ENCODE data around the gene NCBP3. TPM values are rescaled to one million over a fixed set of nuclear protein-coding genes. Genes with fewer than 3 reads are reported as not detected.

NCBP3 gene
- total and polyA plus RNA-seq, 2 of the 4 experiments (the other 2 are of a cell fraction) = 10.8 to 13.5 TPM

GRCh38 chr17:3828151-3828851 is 17.7 kb downstream of the NCBP3 start:
- H3K14ac ChIP-seq (replicated peaks; ENCODE audit: low read depth, low read length) = 0 out of 2 replicates have a peak overlapping the region, but pooled peaks have one; percentile 0
- TF ChIP-seq FOS (IDR thresholded peaks at IDR 0.05; ENCODE audit: low read depth, low read length) (no peak), RFX5 (IDR thresholded peaks at IDR 0.05; ENCODE audit: low read depth, low read length) (no peak), MAFK (IDR thresholded peaks at IDR 0.05; ENCODE audit: low read depth, low read length) (no peak), CHD1 (IDR thresholded peaks at IDR 0.05; ENCODE audit: low read depth, low read length) (no peak)
- no peak overlapping the region for H4K8ac ChIP-seq (ENCODE audit: low read depth in 2 of 2, low read length in 2 of 2)
- no peak overlapping the region for H3K56ac ChIP-seq (ENCODE audit: extremely low read depth, insufficient read depth, low read length)
- peaks cover 24% of the 10 kb centered on the region for H4K20me1 ChIP-seq (ENCODE audit: insufficient read depth, low read length)
- H3K27ac ChIP-seq (ENCODE audit: insufficient read depth, low read length) = peak overlapping the region; percentile 0; the same call in 1 of the 2 replicates
- no peak overlapping the region for H2BK15ac ChIP-seq (ENCODE audit: low read depth, low read length)
- no peak overlapping the region for H4K5ac ChIP-seq (ENCODE audit: low read depth, low read length)
- H3K4ac ChIP-seq (ENCODE audit: low read depth, low read length) = 0 out of 2 replicates have a peak overlapping the region, but pooled peaks have one; percentile 1
- WGBS, 2 experiments (ENCODE audit: extremely low coverage in 2 of 2, insufficient read length in 1 of 2) = 43% methylated on average over 2 of the region's 7 CpGs; no CpG with 5 or more reads in 1 of the 2 experiments
- H3K27me3 ChIP-seq (ENCODE audit: control insufficient read depth, insufficient read depth, low read length) = no peaks in the 10 kb centered on the region
- H4K91ac ChIP-seq (ENCODE audit: insufficient read depth, low read depth, low read length) = no peak overlapping the region
- peaks cover 10% of the 10 kb centered on the region for H3K4me1 ChIP-seq (ENCODE audit: control insufficient read depth, insufficient read depth, low read length)
- intact Hi-C loops (cut with micrococcal nuclease) (loop anchor here (1.0 kb wide), 1 partner anchor 90 kb away; no protein-coding TSS in a partner anchor), in situ Hi-C loops (cut with MboI; ENCODE audit: low sequenced_read_pairs) (loop anchor here (5.0 kb wide), 1 partner anchor 91 kb away; no protein-coding TSS in a partner anchor), dilution Hi-C loops (cut with HindIII; ENCODE audit: low sequenced_read_pairs, unreplicated experiment) (no loop called here)
- H2BK120ac ChIP-seq (ENCODE audit: low read depth, low read length) = 0 out of 2 replicates have a peak overlapping the region, but pooled peaks have one; percentile 6
- POLR2A ChIA-PET (ENCODE audit: unreplicated experiment) = no interaction called here
- peak; percentile 86 for DNase-seq
- H3K4me3 ChIP-seq (ENCODE audit: insufficient read depth, low read depth, low read length) = no peak overlapping the region
- no peaks in the 10 kb centered on the region for H3K9me3 ChIP-seq (ENCODE audit: control insufficient read depth, insufficient read depth, low read length)
- H2BK5ac ChIP-seq (ENCODE audit: low read depth, low read length, poor library complexity, severe bottlenecking) = peak overlapping the region; percentile 9
- CTCF ChIA-PET = interaction anchor here (0.7 to 2.7 kb wide), 5 partner anchors 18 to 227 kb away, joined by 3 to 17 read pairs (median 3); no protein-coding TSS in a partner anchor
- no peak overlapping the region for H2BK20ac ChIP-seq (ENCODE audit: low read depth, low read length)
- H3K36me3 ChIP-seq (ENCODE audit: control insufficient read depth, insufficient read depth, low read length) = peaks cover 29% of the 10 kb centered on the region
- peak overlapping the region; percentile 22; the same call in 1 of the 2 replicates for H3K18ac ChIP-seq (ENCODE audit: low read depth, low read length)
- H3K79me1 ChIP-seq (ENCODE audit: low read depth in 1 of 2, low read length in 2 of 2) = peaks cover 9 to 32% of the 10 kb centered on the region in 2 experiments
- H3K9me1 ChIP-seq (ENCODE audit: insufficient read depth, low read length) = peaks cover 10% of the 10 kb centered on the region
- no peak overlapping the region for H2AK9ac ChIP-seq (replicated peaks; ENCODE audit: low read depth, low read length, poor library complexity)
- no peak overlapping the region for H2AFZ ChIP-seq (replicated peaks; ENCODE audit: low read length, poor library complexity)
- ATAC-seq (ENCODE audit: low read depth) = peak; percentile 93
- no TSS peak for BruUV-seq (replicated peaks)
- H2AK5ac ChIP-seq (ENCODE audit: low read depth, low read length) = peak overlapping the region; percentile 63; the same call in 1 of the 2 replicates
- no peak overlapping the region; the same call in 1 of the 2 replicates for H3K23ac ChIP-seq (ENCODE audit: low read depth, low read length)
- H3K9ac ChIP-seq (ENCODE audit: low read depth, low read length) = no peak overlapping the region
- 0 out of 2 replicates have a peak overlapping the region, but pooled peaks have one; percentile 0 for H3K4me2 ChIP-seq (ENCODE audit: low read depth, low read length)

Measured in IMR-90 (cell line).